Measurements from ENCODE around the gene COMT.

Gene COMT

DNA sequence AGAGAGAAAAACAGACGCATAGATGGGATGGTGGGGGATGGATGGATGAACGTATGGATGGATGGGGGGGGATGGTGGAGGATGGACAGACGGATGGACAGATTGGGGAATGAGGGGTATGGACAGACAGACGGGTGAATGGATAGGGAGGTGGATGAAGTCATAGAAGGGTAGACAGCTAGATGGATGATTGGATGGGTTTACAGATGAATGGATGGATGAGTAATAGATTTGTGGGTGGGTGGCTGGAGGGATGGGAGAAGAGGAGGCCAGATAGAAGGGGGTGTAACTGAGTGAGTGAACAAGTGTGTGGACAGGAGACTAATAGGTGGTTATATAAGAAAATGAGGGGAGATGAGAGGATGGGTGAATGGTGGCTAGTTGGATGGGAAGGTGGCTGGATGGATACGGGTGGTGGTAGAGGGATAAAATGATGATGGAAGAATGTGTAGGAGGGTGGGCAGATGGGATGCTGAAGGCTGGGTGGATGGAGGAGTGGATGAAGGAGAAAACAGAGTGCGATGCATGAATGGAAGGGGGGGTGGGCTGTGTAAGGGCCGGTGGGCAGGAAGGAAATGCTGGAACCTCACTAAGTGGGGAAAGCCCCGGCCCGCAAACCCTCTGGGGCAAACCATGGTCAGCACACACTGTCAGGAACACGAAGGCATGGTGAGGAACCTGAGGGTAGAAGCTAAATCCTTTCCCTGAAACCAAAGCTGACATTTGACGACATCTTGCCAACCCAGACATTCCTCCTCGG is 53.5 kb downstream of the COMT start:
- no peak for DNase-seq (ENCODE audit: low spot score)

DNA sequence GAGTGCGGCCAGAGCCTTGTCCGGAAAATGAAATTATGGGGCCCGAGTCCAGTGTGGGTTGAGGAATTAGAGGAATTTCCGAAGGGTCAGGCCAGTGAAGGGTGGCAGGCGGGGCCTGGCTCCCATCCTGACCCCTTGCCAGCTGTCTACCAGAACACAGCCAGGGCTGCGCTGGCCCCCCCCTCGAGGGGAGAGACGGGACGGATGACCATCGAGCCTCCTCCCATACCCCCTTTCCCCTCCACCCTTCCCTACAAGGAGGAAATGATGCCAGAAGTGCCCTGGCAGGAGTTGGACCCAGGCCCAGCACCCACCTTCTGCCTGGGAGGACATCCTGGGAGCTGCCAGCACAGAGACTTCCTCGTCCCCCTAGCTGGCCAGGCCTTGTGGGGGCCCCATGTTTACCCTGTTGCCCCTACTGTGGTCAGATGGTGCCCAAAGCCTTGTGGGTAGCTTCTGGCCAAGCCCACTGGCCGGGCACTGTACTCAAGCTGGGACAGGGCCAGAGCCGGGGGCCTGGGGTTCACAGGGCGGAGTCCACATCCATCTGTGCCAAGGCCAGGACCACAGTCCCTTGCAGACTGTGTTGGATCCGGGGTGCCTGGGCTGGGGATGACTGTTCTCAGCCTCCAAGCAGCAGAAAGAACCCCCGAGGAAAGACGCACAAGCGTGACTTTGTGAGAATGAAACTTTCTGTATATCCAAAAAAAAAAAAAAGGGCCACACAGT is 54.2 kb downstream of the COMT start:
- DNase-seq (ENCODE audit: low spot score): peak; percentile 78

DNA sequence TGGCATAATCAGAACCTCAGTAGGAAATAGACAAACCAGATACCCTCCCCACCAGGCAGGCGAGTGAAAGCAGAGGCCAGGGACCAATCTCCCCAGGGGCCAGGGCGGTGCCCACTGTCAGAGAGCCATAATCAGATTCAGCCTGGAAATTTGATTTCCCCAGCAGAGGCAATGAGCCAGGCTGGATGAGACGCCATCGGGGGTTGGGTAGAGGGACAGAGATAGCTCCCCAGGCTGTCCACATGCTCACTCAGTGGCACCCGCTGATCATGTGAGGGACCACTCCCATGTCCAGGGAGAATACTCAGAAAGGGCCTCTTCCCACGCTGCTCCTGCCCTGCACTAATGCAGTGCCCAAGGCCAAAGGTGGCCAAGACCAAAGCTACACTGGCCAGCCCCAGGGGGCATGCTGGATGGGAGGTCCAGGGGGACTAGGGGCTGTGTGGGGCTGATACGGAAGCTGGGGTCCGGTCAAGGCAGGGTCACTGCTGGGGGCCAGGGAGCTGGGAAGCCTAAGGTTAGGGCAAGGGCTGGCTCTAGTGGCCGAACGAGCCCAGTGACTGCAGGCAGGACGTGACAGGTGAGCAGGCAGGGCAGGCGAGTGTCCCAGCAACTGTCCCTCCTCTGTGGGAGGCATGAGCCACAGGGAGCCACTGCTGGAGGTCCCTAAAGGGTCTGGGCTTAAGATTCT is 55.3 kb downstream of the COMT start:
- DNase-seq (ENCODE audit: low spot score): no peak

DNA sequence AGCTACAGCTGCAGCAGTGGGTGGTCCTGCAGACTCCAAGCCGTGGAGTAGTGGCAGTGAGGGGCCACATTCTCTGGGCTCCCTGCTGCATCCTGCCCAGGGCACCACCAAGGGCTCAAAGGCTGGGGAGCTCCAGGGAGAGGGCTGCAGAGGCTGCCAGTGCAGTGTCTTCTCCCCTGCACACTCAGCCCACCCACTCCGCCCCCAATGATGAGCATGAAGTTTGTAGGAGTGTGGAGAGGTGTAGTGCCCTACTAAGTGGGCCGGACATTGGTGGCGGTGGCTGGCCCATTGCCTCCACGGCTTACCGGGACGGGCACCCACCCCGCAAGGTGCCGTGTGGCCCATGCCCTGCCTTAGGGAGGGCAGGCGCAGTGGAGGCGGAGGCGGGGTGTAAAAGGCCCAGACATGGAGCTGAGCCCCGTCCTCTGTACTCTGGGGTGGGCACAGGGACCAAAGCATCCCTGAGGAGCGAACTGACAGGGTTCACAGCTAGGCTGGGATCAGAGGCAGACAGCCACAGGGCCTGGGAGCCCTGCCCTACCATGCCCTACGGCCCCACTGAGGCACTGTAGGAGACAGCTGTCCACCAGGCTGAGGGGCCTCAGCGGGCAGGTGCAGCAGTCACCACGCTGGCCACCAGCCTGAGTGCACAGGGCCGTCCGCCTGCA is 56.1 kb downstream of the COMT start:
- DNase-seq (ENCODE audit: low spot score): no peak

DNA sequence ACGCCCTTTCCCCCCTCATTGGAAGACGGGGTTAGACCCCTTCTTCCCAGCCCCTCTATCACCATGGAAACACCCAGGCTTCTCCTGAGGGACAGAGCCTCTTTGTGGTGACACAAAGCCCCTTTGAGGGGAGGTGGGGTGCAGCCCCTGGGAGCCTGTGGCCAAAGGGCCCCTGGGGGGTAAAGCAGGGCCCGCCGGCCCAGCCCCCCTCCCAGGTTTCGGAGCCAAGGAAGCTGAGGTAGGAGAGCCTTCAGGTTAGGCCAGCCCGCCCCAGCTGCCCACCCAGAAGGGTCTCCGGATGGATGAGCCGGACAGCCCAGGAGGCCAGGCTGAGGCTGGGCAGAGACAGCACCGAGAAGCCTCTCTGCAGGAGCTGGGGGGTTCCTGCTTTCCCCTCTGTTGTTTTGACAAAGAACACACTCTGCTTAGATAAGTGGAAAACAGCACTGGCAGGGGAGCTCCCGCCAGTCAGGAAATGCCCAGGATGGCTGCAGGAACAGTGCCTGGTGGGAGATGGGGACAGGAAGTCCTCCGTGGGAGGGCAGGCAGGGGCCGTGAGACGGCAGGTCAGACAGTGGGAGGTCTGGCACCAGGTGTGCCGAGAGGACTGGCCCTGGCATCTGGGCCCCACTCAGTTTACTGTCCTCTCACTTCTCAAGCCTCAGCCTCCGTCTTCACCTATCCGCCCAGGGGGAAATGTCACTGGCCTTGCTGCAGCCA is 56.8 kb downstream of the COMT start:
- DNase-seq (ENCODE audit: low spot score): no peak

DNA sequence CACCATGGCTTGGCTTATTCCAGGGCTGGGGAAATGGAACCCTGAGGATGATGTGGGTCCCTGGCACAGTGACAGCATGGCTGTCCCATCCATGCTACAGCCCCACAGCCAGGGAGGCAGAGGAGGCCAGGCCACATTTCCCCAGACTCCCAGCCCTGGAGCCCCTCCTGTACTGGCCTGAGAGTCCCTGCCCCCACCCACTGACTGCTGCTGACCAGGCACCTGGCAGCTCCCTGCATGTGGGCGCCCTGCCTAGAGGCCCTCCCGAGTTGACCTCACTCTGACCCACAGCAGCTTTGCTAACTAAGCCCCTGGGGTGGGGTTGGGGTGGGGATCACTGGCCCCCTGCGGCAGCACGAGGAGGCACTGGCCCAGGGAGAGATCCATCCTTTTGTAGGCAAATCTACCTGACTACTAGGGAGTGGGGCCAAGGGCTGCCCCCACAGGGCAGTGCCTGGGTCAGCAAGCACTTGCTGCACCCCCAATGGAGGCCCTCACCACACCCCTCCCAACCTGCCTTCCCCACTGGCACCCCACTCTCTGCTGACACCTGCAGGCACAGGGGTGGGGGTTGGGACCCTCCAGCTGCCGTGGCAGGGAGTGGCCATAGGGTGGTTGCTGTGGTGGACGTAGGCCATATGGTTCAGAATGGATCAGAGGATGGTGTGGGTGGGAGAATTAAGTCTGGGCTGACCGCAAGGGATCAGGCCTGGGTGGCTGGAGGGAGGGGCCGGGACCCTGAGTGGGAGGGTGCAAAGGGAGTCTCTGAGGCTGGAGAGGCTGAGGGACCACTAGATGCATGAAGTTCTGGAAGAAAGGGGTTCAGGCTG is 57.6 kb downstream of the COMT start:
- no peak for DNase-seq (ENCODE audit: low spot score)

DNA sequence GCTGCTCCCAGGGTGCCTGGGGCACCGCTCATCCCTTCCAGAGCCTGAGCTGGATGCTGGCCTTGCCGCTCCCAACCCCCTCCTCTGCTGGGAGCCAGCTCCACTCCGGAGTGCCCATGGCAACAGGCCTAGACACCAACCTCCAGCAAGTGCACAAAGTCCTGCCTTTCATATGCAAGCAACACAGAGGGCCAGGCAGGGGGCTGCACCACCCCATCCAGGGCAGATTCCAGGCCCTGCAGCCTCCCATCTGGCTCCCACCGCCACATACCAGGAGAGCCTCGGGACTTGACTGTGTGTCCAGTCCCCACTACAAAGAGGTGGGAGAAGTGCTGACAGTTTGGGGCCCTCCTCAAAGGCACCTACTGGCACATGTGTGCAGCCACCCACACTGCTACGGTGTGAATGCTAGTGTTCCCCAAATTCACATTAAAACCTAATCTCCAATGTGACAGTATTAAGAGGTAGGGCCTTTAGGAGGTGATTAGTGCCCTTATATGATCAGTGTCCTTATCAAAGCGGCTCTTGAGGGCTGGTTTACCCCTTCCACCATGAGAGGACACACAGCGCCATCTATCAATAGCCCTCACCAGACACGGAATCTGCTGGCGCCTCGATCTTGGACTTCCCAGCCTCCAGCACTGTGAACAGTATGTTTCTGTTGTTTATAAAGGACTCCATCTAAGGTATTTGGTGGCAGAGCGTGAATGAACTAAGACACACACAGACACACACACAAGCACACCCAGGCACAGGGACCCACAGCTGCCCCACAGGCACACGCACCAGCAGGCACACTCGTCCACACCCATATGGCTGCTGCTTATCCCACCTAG is 58.9 kb downstream of the COMT start:
- DNase-seq (ENCODE audit: low spot score): no peak

DNA sequence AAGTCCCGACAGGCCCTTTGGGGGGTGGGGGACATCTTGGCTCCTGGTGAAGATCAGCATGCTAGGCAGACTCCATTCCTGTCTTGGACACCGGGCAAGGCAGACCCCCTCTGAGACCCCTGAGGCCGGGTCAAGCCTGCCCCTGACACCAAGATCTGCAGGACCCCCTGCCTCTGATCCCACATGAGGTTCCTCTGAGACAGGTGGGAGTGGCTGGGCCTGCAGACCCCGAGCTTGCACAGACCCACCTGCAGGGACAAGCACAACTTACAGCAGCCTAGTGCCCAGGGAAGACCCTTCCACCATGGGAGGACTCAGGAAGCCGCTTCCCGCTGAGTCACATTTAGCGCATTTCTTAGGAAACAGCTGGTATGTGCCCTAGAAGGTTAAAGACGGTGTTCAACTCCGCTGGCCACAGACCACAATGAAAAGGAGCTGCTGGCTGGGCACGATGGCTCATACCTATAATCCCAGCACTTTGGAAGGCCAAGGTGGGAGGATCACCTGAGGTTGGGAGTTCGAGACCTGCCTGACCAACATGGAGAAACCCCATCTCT is 59.6 kb downstream of the COMT start:
- no peak for DNase-seq (ENCODE audit: low spot score)

DNA sequence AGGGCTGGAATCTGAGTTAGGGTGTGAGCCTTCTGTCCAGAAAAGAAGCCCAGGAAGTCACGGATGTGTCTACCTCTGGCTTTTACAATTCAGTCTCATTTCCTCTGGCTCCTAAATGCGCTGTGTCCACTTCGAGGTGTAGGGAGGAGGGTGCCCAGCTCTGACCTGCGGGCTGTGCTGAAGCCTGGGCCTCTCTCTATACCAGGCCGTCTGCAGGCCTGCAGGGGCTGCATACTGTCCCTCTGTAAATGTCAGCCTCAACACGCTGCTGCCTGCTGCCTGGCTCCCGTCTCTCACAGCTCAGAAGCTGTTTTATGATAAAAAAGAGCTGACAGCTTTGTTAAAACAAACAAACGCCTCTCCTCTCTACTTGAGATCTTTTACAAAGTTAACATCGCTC is 60.6 kb downstream of the COMT start:
- DNase-seq (ENCODE audit: low spot score): no peak

DNA sequence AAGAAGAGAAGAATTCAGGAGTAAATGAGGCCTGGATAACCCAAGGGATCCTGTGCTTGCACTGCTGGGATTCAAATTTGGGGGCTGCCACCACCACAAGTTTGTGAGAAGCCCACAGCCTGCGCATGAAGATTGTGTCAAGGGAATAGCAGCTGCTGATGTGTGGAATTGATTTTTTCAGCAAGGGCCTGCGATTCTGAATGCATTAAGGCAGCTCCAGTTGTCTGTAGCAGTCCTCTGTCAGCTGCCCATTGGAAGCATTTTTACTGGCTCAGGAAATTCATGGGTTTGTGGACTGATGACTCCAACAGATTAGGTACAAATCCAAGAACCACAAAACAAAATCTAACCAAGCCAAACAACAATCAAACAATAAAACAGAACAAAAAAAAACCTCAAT is 61.1 kb downstream of the COMT start:
- no peak for DNase-seq (ENCODE audit: low spot score)

DNA sequence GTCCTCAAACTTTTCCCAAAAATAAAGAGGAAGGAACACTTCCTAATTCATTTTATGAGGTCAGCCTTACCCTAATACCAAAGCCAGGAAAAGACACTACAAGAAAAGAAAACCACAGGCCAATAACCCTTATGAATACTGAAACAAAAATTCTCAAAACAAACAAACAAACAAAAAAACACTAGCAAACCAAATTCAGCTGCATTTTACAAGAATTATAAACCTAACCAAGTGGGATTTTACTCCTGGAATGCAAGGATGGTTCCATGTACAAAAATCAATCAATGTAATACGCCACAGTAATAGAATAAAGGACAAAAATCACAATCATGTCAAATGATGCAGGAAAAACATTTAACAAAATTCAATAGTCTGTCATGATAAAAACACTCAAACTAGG is 61.7 kb downstream of the COMT start:
- DNase-seq (ENCODE audit: low spot score): no peak

DNA sequence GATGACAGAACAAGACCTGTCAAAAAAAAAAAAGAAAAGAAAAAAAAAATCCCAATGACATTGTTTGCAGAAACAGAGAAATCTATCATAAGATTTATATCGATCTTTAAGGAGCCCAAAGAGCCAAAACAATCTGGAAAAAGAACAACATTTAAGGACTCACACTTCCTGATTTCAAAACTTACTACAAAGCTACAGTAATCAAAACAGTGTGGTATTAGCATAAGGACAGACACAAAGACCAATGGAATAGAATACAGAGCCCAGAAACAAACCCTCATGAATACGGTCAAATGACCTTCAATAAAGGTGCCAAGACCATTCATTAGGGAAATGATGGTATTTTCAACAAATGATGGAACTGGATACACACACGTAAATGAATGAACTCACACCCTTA is 62.9 kb downstream of the COMT start:
- no peak for DNase-seq (ENCODE audit: low spot score)

DNA sequence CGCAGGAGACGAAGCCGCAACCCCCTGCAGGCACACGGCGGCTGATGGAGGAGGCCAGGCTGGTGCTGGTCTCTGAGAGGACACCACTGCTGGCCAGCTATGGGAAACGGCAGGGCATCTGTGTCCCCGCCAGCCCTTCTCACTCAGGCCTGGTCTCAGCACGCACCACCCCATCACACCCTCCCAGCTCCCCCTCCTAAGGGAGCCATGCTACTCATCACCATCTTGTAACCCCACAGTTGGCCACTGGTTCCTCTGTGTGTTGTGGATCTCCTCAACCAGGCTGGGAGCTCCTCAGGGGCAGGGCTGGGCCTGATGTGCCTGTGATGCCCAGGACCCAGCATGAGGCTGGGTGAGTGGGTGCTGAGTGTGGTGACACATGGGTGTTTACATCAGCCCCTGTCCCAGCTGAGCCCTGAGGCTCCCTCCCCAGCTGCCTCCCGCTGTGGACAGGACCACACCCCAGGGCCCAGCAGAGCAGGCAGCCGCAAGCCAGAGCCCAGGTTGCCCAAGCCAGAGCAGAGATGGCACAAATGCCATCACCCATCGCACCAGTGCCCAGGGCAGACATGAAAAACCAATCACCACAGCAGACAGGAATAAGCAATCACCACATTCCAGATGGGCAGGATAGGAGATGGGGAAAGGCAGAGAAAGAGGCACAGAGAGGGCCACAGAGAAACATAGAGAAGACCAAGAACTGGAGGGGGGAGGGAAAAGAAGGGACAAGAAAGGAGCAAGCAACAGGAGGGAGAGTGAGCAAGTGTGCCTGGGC is 66.8 kb downstream of the COMT start:
- DNase-seq (ENCODE audit: low spot score): no peak

DNA sequence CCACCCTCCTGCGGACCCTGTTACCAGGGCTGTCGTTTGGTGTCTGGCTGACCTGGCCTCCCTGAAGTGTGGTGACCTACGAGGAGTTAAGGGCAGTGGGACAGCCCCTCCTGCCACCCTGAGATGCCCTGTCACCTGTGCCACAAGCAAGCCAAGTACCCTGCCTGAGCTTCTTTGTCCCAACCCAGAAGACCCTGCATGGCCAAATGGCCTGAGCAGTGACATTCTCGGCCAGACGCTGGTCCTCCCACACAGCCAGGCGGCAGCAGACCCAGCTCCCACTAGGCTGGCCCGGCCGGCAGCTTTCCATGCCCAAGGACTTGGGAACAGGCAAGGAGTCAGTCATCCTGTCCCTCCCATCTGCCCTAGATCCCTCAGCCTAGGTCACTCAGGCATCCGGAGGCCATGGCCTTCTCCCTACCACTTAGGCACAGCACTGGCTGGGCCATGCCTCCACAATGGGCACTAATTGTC is 67.5 kb downstream of the COMT start:
- no peak for DNase-seq (ENCODE audit: low spot score)

DNA sequence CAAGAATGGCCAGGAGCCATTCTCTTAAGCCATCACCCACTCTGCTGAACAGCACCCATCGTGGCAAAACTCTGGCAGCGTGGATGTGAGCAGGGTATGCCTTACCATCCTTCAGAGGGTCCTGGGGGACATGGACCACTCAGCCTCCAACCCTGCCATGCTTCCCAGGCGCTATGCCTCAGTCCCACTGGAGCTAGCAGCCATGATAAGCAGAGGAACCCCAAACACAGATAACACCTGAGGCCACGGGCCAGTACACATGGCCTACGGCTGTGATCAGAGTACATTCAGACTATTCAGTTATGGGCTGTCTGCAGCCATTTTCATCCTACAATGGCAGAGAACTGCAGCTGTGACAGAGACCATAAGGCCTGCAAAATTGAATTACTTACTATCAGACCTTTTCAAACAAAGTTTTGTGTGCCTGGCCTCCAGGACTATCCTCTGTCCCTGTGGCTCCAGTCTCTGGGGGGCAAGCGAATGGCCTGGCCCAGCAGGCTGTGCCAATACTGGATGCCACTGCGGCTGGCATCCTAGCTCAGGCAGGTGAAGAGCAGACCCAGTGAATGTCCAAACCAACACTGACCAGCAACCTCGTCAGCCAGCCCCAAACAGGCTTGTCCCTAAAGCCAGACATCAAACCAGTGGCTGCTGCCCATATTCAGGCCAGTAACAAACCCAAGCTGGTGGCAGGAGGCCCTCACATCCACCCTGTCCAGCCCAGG is 68.2 kb downstream of the COMT start:
- no peak for DNase-seq (ENCODE audit: low spot score)

DNA sequence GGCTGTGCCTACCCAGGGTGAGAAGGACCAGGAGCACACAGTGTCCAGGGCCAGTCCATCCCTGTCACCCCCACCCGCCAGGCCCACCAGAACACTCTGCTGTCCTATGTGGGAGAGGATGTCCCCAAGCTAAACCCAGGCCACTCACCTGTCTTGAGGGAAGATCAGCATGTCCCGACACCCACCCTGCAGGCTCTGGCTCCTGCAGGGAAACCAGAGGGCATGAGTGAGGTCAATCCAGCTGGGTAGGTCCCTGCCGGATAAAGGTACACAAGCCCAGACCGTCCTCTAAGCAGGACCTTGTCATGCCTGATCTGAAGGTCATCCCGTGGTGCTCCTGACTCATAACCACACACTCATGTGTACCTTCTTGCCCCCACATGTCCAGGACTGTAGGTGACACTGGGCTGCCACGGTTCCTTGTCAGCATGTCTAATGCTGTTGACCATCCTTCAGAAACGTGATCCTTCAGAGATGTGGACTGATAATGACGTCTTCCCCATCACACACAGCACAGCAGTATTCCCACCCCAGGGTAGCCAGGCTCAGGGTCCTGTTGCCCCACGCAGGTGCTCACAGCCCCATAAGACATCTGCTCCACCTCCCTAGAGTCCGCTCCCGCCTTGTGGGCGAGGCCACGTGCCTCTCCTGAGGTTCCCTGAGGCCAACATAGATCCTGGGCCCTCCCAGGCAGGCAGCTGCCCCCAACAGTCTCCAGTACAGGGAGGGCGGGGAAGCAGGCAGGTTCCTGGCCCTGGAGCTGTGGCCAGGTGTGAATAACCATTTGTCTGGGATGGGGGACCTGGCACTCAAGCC is 68.9 kb downstream of the COMT start:
- DNase-seq (ENCODE audit: low spot score): no peak
